ENCODE data around the gene C2.
"Not testable (repeated sequence)": the region's sequence is repeated elsewhere in the genome, so short reads cannot be mapped to it uniquely, and the experiment has no call there.

The C2 gene

DNA sequence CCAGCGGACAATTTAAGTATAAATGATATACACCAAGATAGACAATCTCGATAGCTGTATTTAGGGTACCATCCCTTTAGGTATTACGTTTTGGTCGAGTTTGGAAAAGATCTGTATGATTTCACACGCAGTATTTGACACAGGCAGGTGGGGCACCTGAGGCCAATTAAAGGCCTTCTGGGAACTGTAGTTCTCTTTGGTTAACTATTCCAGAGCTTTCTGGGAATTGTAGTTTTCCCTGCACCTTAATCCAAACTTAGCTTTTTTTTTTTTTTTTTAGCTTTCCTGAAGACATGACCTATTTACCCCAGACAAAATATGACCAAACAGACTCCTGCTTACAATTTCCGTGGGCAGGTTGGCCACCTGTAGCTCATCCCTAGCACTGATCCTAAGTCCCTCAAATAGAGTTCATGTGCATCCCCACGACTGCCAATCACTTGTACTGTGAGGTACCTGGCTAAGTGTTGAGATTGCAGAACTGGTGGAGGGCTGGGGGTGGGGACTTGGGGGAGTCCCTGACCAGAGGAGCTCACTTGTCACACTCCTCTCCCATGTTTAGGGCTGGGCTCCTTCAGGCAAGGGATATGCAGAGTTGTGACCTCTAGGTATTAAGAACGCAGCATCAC lies 29.0 kb upstream of the C2 start:
- peak; percentile 67 for DNase-seq (ENCODE audit: low spot score)
- no peak for FAIRE-seq

DNA sequence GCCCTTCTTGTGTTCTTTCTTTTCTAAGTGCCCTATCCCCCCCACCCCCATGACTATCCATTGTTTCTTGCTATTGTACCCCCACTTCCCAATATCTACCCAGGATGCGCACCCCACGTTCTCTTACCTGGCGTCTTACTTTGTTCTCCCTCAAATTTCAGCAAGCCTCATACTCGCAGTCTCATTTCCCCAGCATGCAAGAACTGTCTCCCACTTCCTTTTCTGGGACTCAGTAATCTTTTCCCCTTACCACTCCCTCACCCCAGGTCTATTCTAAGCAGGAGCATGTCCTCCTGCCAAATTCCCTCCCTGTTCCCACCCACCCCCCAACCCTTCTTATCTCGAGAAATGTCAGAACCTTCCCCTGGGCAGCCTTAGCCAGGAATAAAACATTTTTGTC lies 28.3 kb upstream of the C2 start:
- FAIRE-seq (no peak), DNase-seq (ENCODE audit: low spot score) (no peak)

DNA sequence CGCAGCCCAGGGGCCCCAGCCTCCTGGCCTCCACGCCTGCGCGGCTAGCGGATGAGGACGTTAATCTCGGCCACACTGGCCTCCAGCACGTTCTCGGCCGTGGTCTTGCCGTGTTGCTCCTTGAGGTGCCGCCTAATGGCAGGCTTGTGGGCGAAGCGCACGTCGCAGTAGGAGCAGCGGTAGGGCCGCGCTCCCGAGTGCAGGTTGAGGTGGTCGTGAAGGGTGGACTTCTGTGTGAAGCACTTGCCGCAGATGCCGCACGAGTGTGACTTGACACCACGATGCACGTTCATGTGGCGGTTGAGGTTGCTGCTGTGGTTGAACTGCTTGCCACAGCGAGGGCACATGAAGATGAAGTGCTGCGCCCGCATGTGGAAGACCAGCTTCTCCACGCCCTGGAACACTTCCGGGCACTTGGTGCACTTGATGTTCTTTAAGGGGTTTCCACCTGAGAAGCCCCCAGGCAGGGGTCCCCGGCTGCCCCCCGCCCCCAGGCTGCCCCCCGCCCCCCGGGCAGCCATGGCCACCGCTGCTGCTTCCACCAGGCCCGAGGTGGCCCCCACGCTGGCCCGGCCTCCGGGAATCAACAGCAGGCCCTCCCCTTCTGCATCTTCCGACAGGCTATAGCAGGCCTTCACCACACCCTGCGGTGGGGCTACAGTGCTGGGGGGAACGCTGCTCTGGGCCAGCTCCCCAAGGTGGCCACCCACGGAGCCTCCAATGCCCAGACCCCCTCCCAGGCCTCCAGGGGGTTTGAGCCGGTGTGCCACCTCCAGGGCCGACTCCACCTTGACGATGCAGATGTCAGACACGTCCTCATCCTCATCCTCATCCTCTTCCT lies 27.4 kb upstream of the C2 start:
- no peak for FAIRE-seq
- DNase-seq (ENCODE audit: low spot score) = no peak

DNA sequence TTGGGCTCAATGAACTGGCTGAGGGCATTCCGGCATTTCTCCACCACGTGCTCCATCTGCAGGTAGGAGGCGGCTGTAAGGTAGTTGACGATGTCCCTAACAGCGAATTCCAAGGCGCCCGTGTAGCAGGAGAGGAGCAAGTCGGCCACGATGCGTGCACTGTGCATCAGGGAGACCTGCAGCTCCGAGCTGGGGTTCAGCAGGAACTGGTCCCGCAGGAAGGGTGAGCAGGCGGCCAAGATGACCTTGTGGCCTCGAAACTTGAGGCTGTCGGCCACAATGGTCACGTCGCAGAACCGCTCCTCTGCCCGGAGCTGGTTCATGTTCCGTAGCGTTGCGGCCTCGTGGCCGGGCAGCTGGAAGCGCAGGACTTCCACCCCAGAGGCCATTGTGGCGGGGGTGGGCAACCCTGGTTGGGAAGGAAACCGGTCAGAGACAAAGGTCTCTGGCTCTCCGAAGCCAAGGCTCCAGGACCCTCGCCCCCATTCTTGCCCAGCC lies 26.6 kb upstream of the C2 start:
- FAIRE-seq (no peak), DNase-seq (ENCODE audit: low spot score) (no peak)

DNA sequence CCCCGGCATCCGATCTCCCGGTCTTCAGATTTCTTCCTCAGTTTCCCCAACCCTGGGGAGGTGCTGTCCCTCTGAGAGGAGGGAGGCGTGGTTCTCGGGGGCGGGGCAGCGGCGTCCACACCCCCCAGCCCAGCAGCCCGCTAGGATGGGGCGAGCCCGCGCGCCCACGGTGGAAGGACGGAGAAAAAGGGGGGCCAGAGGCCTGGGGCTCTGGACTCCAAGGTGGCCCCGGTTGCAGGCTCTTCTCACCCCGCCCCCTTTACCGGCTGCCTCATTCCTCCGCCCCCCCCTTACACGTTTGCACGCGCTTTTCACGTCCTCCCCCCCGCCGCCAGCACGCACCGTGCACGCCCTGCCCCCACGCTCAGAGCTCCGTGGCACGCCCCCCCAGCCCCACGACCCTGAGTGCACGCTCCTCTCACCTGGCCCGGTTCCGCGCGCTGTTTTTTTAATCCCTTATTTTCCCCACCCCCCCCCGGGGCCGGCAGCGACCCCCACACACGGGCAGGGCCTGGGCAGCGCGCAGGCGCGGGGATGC lies 26.0 kb upstream of the C2 start:
- no peak for FAIRE-seq
- DNase-seq (ENCODE audit: low spot score) = peak; percentile 62

DNA sequence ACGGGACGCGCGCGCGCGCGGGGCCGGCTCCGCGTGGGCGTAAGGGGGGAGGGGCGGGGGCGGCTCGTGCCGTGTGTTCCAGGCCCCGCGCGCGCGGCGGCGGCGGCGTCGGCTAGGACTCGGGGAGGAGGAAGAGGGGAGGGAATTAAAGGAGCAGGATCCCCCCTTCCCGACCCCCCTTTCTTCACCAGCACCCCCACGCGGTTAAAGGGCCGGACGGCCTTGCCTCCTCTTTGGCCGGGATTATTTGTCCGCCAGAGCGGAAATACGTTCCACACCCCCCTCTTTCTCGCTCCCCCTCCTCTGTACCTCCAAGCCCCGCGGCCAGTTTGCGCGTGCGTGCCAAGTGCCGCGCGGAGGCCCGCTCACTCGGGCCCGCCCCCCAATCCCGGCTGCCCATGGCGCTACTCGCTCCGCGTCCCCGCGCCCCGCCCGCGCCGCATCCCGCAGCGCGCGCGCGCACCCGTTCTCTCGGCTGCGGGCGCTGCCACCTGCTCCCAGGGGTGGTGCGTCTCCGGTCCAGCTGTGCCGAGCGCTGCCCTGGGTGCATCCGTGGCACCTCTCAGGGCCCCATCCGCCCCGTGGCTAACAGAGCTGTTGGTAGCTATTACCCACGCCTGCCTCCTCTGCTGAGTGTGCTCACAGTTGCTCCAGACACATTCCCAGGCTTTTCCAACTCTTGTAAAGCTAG lies 25.4 kb upstream of the C2 start, which contains the start of gene ZBTB12:
Gene ZBTB12, minus strand, starts transcription at position 134 of the 691 bp plus-strand sequence. CDS start 781 bp downstream, outside the sequence.
- DNase-seq (ENCODE audit: low spot score) (peak; percentile 94), FAIRE-seq (no peak)

DNA sequence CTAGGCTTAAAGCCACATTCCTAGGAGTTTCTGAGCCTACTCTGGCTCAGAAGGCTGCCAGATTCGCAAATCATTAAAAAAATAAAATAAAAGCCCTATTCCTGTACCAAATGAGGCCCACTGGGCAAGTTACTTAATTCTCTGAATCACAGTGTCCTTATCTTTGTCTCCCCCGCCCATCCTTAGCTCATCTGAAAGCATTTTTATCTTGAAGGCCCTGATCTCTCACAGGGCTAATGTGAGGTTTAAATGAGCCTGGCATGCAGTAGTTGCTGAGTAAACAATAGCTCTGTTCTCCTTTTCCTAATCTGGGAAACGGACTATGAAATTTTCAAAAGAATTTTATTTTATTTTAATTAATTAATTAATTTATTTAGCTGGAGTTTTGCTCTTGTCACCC lies 23.6 kb upstream of the C2 start:
- FAIRE-seq = no peak

DNA sequence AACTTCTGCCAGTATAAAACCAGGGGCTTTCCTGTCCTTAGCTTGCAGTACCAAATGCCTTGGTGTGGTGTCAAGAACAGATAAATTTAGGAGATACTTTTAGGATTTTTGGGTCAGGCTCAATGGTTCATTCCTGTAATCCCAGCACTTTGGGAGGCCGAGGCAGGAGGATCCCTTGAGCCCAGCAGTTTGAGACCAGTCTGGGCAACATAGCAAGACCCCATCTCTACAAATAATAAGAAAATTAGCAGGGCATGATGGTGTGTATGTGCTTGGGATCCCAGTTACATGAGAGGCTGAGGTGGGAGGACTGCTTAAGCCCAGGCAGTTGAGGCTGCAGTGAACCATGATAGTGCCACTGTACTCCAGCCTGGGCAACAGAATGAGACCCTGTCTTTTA lies 22.5 kb upstream of the C2 start:
- FAIRE-seq (no peak), DNase-seq (ENCODE audit: low spot score) (no peak)

More for the DNA sequence above, 23.6 kb upstream of the C2 start:
- DNase-seq (ENCODE audit: low spot score) = no peak

DNA sequence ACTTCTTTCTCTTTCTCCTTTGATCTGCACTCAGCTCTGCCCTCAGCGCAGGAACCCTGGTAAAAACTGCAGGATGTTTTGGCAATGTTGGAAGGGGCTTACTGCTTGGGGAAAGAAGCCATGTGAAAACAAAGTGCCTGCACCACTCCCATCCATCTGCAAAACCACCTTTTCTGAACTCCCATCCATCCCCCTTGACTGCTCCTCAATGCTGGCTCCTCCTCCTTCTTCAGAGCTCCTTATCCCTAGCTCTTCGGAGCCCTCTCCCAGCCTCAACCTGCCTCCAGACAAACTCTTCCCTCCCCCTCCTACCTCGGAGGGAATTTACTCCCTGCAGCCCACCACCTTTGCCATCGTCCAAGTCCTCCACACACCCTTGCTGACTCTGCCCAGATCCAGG lies 21.4 kb upstream of the C2 start:
- DNase-seq (ENCODE audit: low spot score) (no peak), FAIRE-seq (no peak)

DNA sequence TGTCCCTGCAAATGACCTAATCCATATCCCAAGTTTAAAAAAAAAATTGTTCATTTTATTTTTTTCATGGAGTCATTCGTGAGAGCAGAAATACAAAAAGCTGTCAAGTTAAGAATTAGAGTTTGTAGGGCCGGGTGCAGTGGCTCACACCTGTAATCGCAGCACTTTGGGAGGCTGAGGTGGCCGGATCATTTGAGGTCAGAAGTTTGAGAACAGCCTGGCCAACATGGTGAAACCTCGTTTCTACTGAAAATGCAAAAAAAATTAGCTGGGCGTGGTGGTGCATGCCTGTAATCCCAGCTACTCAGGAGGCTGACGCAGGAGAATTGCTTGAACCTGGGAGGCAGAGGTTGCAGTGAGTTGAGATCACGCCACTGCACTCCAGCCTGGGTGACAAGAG lies 20.8 kb upstream of the C2 start:
- DNase-seq (ENCODE audit: low spot score); FAIRE-seq: not testable (repeated sequence)

DNA sequence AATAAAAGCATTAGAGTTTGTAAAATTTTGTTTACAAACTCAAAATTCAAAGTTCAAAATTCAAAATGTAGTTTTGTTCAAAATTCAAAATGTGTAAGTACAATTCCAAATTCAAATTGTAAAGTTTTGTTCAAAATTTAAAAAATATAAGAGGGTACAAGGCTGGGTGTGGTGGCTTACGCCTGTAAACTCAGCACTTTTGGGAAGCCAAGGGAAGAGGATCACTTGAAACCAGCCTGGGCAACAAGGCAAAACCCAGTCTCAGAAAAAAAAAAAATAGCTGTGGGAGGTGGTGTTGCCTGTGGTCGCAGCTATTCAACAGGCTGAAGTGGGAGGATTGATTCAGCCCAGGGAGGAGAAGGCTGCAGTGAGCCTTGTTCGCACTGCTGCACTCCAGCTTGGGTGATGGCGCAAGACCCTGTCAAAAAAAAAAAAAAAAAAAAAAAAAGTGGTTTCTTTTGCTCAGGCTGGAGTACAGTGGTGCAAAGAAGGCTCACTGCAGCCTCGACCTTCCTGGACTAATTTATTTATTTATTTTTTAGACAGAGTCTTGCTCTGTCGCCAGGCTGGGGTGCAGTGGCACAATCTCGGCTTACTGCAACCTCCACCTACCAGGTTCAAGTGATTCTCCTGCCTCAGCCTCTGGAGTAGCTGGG lies 20.2 kb upstream of the C2 start:
- no peak for FAIRE-seq
- DNase-seq (ENCODE audit: low spot score) = peak; percentile 29

DNA sequence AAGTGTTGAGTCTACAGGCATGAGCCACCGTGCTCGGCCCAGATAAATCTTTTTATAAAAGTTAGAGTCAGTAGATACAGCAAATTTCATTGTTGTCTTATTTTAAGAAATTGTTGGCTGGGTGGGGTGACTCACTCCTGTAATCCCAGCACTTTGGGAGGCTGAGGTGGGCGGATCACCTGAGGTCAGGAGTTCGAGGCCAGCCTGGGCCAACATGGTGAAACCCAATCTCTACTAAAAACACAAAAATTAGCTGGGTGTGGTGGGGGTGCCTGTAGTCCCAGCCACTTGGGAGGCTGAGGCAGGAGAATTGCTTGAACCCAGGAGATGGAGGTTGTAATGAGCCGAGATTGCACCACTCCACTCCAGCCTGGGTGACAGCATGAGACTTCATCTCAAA lies 19.3 kb upstream of the C2 start:
- not testable (repeated sequence) for DNase-seq (ENCODE audit: low spot score); FAIRE-seq

DNA sequence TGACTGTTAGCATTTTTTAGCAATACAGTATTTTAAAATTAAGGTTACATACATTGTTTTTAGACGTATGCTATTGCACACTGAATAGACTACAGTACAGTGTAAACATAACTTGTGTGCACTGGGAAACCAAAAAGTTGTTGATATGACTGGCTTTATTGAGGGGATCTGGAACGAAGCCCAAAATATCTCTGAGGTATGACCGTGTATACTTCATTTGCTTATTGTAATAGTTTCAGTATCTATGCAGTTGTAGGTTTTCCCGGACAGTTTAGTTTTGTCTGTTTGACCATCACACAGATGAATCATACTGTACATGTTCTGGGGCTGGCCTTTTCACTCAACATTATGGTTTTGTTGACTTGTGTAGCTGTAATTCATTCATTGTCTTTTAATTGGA lies 18.7 kb upstream of the C2 start:
- no peak for DNase-seq (ENCODE audit: low spot score)
- no peak for FAIRE-seq

DNA sequence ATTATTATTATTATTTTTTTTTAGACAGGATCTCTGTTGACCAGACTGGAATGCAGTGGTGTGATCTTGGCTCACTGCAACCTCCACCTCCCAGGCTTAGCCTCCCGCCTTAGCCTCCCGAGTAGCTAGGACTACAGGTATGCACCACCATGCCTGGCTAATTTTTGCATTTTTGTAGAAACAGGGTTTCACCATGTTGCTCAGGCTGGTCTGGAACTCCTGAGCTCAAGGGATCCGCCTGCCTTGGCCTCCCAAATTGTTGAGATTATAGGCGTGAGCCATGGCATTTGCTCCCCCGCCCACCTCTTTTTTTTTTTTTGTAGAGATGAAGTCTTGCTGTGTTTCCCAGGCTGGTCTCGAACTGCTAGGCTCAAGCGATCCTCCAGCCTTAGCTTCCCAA lies 18.2 kb upstream of the C2 start:
- FAIRE-seq; DNase-seq (ENCODE audit: low spot score): not testable (repeated sequence)

DNA sequence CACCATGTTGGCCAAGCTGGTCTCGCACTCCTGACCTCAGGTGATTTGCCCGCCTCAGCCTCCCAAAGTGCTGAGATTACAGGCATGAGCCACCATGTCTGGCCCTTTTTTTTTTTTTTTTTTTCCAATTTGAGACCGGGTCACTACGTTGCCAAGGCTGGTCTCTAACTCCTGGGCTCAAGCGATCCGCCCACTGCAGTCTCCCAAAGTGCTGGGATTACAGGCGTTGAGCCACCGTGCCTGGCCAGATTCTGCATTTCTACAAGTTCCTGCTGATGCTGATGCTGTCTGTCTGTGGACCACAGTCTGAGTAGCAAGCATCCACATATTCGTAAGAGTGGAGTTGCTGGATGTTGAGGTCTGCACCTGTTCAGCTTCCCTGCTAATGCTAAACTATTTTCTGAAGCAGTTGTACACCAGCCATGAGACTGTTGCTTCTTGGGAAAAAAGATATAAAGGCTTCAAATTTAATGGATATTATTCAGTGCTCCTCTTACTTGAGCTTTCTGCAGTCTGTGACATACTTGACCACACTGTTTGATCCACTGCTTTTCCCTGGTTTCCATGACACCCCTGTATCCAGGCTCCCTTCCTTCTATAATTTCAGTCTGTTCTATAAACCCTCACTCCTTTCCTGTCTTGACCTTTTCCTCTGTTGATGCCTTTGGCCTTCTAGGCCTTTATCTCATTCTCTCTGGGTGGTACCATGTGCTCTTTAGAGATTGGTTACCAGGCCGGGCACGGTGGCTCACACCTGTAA lies 15.5 kb upstream of the C2 start:
- DNase-seq (ENCODE audit: low spot score) (no peak), FAIRE-seq (no peak)

DNA sequence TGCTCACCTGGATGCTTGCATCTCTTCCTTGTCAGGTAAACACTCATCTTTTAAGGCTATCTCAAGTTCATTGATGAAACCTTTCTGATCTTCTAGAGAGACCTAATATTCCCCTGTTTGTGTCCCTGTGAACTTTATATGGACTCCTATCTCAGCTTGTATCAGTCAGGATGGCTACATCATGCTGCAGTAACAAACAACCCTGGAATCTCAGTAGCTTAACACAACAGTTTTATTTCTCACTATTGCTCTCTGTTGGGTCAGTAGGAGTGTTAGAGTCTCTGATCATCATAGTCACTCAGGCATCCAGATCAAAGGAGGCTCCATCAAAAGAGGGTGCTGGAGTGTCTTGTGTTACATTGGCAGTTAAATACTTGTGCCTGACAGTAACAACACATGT lies 12.2 kb upstream of the C2 start:
- no peak for FAIRE-seq

DNA sequence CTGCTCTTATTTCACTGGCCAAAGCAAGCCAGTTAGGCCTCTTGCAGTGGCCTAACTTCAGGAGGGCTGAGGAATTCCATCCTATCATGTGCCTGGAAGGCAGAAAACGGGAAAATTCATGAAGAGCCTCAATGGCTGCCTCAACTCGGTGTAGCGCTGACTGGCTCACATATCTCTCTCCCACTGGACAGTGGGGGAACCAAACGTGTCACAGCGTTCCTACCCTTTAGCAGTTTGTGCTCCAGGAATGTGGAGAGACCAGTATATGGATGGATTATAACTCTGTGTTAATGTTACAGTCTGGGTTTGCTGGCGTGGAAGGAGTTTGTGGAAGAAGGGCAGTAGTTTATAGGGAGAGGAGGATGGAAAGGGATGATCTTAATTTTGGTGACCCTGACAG lies 11.8 kb upstream of the C2 start:
- FAIRE-seq (no peak), DNase-seq (ENCODE audit: low spot score) (no peak)

More for the DNA sequence above, 12.2 kb upstream of the C2 start:
- no peak for DNase-seq (ENCODE audit: low spot score)

DNA sequence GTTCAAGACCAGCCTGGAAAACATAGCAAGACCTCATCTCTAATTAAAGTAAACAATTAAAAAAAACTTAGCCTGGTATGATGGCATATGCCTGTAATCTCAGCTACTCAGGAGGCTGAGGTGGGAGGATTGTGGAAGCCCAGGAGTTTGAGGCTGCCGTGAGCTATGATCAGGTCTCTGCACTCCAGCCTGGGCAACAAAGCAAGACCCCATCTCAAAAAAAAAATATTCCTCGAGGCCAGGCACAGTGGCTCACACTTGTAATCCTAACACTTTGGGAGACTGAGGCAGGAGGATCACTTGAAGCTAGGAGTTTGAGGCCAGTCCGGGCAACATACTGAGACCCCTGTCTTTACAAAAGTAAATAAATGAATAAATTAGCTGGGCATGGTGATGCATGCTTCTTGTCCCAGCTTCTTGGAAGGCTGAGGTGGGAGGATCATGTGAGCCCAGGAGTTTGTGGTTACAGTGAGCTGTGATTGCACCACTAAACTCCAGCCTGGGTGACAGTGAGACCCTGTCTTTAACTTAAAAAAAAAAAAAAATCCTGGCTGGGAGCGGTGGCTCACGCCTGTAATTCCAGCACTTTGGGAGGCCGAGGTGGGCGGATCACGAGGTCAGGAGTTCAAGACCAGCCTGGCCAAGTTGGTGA lies 9.3 kb upstream of the C2 start:
- FAIRE-seq (no peak), DNase-seq (ENCODE audit: low spot score) (no peak)

DNA sequence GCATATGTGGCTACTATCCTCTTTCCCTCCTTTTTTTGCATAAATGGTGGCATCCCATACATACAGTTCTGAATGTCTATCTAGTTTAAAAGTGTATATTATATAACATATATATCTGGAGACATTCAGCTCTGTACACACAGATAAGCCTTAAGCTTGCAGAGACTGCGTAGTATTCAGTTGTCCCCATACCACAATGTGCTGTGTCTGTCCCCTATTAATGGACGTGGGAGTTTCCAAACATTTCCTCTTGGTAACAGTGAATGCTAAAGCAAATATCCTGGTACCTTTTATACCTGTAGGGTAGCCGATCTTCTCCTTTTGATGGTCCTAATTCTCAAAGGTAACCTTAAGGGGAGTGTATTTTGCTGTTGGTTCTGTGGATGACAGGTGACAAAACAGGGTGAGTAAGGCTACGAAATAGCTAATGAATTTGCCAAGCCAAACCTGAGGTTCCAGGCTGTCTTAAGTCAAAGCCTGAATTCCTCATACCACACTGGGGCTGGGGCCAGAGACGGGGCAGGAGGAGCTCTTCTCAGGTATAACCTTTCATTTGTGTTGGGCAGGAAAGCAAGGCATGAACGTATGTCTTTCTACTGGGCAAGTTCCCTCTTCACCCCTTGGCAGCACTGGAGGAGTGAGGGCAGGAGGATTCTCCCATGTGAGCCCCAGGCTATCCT lies 7.8 kb upstream of the C2 start:
- FAIRE-seq (no peak), DNase-seq (ENCODE audit: low spot score) (no peak)
